GM18951 (cell line): Measurements from ENCODE around the gene NDUFV2.
"Not testable (repeated sequence)": the region's sequence is repeated elsewhere in the genome, so short reads cannot be mapped to it uniquely, and the experiment has no call there.

Experiments
- POLR2A ChIP-seq: IDR thresholded peaks from 4 replicates; pipeline ENCODE4 v1.6.1; 2011; ENCODE audit warnings: mild to moderate bottlenecking; ENCODE audit not compliant: insufficient read length, insufficient read depth; ENCODE audit errors: extremely low read depth
- in situ Hi-C: fragments of 300-500 bp; cut with MboI; formaldehyde crosslinking; loops from one replicate; pipeline ENCODE4 v1.12.0; 2022; ENCODE audit warnings: low sequenced_read_pairs, mixed read lengths, inconsistent platforms; ENCODE audit not compliant: unreplicated experiment

Gene NDUFV2

GRCh38 chr18:9079818-9080528, 22.5 kb upstream of the NDUFV2 start:
- in situ Hi-C loops: no loop called here
- TF ChIP-seq POLR2A: no peak

GRCh38 chr18:9081940-9082339, 20.6 kb upstream of the NDUFV2 start:
- in situ Hi-C loops: no loop called here

GRCh38 chr18:9082711-9083510, 19.6 kb upstream of the NDUFV2 start:
- in situ Hi-C loops: no loop called here
- no peak for TF ChIP-seq POLR2A

More at GRCh38 chr18:9081940-9082339, 20.6 kb upstream of the NDUFV2 start:
- TF ChIP-seq POLR2A: no peak

GRCh38 chr18:9086015-9086414, 16.5 kb upstream of the NDUFV2 start:
- in situ Hi-C loops: no loop called here
- TF ChIP-seq POLR2A: no peak

DNA sequence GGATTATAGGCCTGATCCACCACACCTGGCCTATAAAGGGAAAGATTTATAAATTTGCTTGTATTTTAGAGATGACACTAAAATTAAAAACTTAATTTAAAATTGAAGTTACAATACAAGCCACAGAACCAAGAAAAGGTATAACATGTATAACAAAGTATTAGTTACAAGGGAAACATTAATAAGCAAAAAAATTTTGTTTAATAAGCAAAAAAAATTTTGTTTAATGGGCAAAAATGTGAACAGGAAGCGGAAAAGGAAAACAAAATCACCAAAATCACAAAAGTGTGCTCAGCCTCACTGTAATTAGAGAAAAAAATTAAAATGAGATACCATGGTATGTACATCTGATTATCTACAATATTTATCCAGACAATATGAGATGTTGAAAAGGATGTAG, 15.9 kb upstream of the NDUFV2 start:
- in situ Hi-C loops: no loop called here
- no peak for TF ChIP-seq POLR2A

DNA sequence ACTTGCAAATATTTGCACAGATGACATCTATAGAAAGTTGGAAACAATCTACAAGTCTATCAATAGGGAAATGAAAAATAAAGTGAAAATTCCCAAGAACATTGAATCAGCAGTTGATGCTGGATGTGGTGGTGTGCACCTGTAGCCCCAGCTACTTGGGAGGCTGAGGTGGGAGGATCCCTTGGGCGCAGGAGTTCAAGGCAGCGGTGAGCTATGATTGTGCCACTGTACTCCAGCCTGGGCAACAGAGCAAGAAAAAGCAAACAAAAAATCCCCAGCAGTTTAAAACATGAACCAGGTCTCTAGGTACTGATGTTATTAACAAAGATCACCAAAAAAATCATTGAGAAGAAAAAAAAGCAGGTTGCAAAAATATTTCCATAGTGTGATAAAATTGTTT, 15.4 kb upstream of the NDUFV2 start:
- TF ChIP-seq POLR2A: no peak
- in situ Hi-C loops: no loop called here

DNA sequence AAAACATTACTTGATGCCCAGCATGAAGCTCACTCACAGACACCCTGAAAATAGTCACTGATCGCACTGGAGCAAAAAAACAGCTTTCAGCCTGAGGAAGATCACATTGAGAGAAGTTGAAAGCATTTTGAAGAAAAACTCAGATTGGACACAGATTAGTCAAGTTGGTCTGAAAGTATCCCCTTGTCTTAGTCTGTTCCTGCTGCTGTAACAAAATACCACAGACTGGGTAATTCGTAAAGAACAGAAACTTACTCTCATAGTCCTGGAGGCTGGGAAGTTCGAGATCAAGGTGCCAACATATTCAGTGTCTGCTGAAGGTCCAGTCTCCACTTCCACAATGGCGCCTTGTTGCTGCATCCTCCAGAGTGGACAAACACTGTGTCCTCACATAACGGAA, 14.2 kb upstream of the NDUFV2 start:
- no peak for TF ChIP-seq POLR2A
- in situ Hi-C loops: no loop called here

GRCh38 chr18:9088727-9089126, 13.8 kb upstream of the NDUFV2 start:
- in situ Hi-C loops: not testable (repeated sequence)

GRCh38 chr18:9090578-9090977, 11.9 kb upstream of the NDUFV2 start:
- in situ Hi-C loops: no loop called here
- no peak for TF ChIP-seq POLR2A

DNA sequence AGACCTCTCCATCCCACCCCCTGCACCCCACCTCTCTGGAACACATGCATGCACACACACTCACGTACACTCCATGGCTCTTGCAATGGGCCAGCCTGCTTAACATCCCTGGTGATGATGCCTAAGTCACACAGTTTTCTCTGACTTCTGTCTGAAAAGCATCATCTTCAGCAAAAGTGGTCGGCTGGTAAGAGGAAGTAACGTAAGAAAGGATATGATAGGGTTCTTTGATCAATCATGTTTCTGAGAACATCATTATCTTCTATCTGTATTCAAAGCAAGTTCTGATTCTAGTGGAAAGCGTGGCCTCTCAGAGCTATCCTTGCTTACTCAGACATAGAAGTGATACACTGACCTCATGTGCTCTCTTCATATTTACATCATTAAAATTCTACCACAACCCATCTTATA, 11.4 kb upstream of the NDUFV2 start:
- in situ Hi-C loops: no loop called here
- no peak for TF ChIP-seq POLR2A

DNA sequence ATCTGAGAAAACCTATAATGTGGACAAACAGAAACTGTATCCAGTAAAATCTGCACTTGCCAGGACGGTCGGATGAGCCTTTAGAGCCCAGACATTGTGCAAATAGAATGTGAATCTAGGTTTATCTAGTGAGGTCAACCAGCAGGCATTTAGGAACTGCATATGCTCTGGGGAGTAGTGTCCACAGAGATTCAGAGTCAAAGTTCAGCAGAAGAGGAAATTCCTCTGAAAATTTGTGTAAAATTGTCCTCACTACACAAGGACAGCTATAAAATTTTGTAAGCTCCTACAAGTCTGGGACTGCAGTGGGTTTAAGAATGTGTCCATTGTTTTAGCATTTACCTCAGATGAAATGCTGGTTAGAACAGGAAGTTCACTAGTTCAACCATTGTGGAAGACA, 9.8 kb upstream of the NDUFV2 start:
- in situ Hi-C loops: no loop called here

GRCh38 chr18:9093109-9093508, 9.4 kb upstream of the NDUFV2 start:
- in situ Hi-C loops: not testable (repeated sequence)

More for the DNA sequence above, 9.8 kb upstream of the NDUFV2 start:
- TF ChIP-seq POLR2A: no peak

GRCh38 chr18:9094307-9095226, 7.9 kb upstream of the NDUFV2 start:
- in situ Hi-C loops: no loop called here
- no peak for TF ChIP-seq POLR2A
